Measurements from ENCODE around the gene WWC2. TPM values are rescaled to one million over a fixed set of nuclear protein-coding genes. Genes with fewer than 3 reads are reported as not detected.

WWC2 gene
- polyA plus RNA-seq, 1 donor from 2014 or later: 0.29 TPM

DNA sequence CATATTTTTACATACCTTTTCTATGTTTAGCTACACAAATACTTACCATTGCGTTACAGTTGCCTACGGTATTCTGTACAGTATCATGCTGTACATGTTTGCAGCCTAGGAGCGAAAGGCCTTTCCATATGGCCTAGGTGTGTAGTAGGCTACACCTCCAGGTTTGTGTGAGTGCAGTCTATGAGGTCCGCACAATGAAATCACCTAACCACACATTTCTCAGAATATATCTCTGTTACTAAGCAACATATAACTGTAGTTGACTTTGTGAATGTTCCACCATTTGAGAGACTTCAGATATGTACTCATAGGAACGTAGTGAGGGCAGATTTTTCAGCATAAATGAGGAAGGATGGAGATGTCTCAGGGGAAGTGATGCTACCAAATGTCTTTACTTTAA, 62.6 kb downstream of the WWC2 start:
- Mint-ChIP-seq H3K36me3 (no peaks in the 10 kb centered on the region), H3K4me1 (no peaks in the 10 kb centered on the region), H3K4me3 (no peak overlapping the region), H3K9me3 (peaks cover 0 to 1% (median 1%) of the 10 kb centered on the region in 3 donors), H3K27me3 (peaks cover 4% of the 10 kb centered on the region), H3K27ac (no peak overlapping the region)

DNA sequence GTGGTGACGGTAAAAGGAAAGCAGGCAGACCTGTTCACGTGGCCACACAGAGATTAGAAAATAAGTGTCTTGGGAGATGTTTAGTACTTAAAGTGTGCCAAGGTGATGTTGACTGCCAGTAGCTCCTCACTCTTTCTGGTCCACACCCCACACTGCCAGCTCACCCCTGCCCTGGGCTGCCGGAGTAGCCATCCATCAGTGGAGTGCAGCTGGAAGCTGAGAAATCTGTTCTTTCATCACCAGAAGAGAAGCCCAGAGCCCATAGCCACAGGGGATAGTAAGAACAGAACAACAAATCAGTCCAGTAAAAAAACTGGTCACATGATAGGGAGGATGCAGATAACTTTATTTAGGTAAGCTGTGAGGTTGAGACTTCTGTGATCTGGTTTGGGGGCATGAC, 64.1 kb downstream of the WWC2 start:
- no peak overlapping the region for H3K27ac Mint-ChIP-seq
- H3K27me3 Mint-ChIP-seq: peaks cover 4% of the 10 kb centered on the region
- no peaks in the 10 kb centered on the region for H3K36me3 Mint-ChIP-seq
- no peak overlapping the region for H3K4me3 Mint-ChIP-seq
- H3K4me1 Mint-ChIP-seq: no peaks in the 10 kb centered on the region
- no peaks in the 10 kb centered on the region for H3K9me3 Mint-ChIP-seq

DNA sequence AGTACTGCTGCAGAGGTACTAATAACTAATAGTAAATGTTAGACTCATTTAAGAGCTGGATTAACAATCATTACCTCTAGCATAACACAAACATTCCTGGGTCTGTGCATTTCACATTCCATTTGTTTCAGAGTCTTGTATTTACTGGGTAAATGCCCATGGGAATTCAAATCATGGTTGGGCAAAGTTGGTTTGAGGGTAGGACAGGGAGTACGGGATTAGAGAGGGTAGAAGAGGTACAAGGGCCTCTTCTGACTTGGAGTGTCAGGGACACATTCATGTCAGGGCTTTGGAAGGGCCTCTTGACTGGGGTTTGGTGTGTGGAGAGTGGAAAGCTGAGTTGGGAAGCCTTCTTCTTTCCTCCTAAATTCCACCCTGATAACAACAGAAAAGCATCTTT, 65.9 kb downstream of the WWC2 start:
- Mint-ChIP-seq H3K27me3 (peaks cover 4% of the 10 kb centered on the region), H3K4me1 (no peaks in the 10 kb centered on the region), H3K9me3 (no peaks in the 10 kb centered on the region), H3K36me3 (no peaks in the 10 kb centered on the region), H3K4me3 (no peak overlapping the region), H3K27ac (no peak overlapping the region)

DNA sequence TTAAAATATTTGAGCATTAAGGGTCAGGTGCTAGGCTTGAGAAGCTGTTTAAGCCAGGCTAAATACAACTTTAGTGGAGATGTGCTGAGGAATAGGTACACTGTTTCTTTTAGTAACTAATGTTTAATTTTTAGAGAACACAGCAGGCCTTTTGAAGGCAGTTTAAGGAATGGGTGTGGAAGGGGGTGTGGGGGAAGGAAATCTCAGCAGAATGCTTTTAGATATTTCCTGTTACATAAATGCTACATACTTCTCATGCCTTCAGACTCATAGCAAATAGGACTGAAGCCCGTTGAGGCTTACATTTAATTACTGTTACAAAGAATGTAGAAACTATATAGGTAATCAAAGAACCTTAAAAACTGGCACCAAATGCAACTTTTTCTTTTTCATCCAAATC, 66.3 kb downstream of the WWC2 start:
- Mint-ChIP-seq H3K4me1 (no peaks in the 10 kb centered on the region), H3K27me3 (peaks cover 4% of the 10 kb centered on the region), H3K4me3 (no peak overlapping the region), H3K9me3 (no peaks in the 10 kb centered on the region), H3K27ac (no peak overlapping the region), H3K36me3 (no peaks in the 10 kb centered on the region)

DNA sequence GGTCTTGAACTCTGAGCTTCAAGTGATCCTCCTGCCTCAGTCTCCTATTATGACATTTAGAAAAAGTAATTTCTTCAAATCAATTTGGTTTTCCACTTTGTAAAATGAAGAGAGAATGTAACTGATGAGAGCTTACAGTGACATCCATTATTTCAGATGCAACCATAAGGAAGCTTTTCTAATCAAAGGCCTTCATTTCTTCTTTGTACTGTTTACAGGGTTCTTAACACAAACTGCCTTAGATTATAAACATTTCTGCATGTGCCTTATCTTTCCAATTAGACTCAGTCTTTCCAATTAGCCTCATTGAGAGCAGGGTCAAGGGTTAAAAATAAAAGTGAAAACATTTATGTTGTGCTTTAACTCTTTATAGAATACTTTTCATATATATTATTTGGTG, 71.8 kb downstream of the WWC2 start:
- Mint-ChIP-seq H3K4me3 (no peak overlapping the region), H3K4me1 (no peaks in the 10 kb centered on the region), H3K36me3 (no peaks in the 10 kb centered on the region), H3K27ac (no peak overlapping the region), H3K9me3 (no peaks in the 10 kb centered on the region), H3K27me3 (peaks cover 3% of the 10 kb centered on the region)

DNA sequence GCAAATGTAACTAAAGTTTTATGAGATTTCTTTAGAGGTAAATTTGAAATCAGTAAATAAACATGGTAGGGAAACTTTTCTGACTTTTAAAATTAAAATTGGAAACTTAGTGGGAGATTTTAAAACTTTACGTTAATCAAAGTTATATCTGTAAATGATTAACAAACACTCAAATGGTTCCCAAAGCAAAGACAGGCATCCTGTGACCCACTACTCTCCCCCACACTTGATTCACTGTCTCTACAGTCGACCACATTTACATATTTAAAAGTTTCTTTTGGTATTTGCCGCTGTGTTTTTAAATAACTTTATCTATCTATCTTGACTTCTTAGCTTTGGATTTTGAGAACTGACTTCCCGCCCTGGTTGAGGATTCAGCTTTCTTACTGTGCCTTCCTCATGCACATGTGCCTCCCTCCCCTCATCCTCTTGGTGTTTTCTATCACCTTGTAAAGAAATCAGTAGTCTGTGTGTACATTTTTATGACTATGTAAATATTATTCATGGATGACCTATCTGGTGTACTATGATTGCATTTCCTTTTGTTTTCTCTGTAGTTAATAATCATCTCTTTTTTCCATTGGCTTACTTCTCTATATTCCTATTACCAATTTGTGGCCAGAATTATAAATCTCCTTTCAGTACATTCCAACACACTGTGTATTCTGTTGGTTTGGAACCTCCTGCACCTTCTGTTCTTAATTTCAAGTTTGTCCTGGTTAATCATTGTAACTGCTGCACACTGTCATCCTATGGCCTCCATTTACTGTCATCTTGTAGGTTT, 72.6 kb downstream of the WWC2 start:
- H3K27ac Mint-ChIP-seq: no peak overlapping the region
- H3K36me3 Mint-ChIP-seq: no peaks in the 10 kb centered on the region
- peaks cover 4% of the 10 kb centered on the region for H3K27me3 Mint-ChIP-seq
- H3K4me1 Mint-ChIP-seq: no peaks in the 10 kb centered on the region
- no peaks in the 10 kb centered on the region for H3K9me3 Mint-ChIP-seq
- no peak overlapping the region for H3K4me3 Mint-ChIP-seq

DNA sequence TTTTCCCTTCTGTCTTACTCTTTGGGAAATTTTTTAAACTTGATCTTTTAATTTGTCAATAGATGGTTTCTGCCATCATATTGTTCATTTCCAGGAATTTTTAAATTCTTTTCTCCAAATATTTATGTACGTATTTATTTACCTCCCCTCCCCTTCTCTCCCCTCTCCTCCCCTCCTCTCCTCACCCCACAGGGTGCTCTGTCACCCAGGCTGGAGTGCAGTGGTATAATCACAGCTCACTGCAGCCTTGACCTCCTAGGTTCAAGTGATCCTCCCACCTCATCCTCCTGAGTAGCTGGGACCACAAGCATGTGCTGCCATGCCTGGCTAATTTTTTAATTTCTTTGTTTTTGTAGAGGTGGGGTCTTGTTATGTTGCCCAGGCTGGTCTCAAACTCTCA, 73.8 kb downstream of the WWC2 start:
- H3K4me3 Mint-ChIP-seq: no peak overlapping the region
- no peaks in the 10 kb centered on the region for H3K36me3 Mint-ChIP-seq
- H3K27me3 Mint-ChIP-seq: peaks cover 4% of the 10 kb centered on the region
- H3K4me1 Mint-ChIP-seq: no peaks in the 10 kb centered on the region
- no peak overlapping the region for H3K27ac Mint-ChIP-seq
- H3K9me3 Mint-ChIP-seq: no peaks in the 10 kb centered on the region

DNA sequence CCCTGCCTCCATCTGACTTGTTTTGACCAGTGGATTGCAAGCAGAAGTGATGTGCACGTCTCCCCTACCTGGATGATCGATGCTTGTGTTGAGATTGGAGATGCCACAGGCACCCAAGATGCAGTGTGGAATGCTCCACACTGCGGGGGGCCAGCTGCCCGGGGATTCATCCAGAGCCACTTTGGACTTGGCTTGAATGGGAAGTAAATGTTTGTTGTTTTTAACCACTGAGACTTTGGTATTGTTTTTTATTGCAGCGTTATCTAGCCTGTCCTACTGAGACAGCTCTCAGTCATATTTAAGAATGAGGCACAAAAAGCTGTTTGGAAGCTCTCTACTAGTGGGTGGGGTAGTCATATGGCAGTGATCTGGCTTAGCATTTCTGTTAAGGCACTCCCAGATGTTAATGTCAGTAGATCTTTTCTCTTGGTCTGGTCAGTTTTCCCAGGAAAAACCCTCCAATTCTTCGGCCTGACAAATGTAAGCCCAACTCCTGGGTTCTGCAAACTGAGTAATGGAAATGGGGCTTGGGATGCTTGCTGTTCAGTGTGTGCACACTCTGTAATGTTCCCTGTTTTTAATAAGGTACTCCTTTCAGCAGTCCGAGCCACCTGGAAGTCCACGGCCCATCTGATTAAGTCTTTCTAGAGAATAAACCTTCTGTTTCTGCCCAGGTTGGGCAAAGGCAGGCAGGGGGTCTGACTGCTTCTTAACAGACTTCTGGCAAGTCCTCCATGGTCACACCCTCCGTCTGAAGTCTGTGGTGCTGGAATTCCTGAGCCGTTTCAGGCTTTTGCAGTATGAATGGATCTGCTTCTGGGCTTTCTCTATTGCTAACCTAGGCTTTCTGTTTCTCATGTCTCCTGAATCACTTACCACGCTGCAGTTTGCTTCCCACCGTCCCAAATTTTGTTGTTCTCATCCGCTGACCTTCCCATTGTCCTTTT, 74.8 kb downstream of the WWC2 start:
- Mint-ChIP-seq H3K9me3 (no peaks in the 10 kb centered on the region), H3K36me3 (no peaks in the 10 kb centered on the region), H3K4me3 (no peak overlapping the region), H3K4me1 (no peaks in the 10 kb centered on the region), H3K27ac (no peak overlapping the region), H3K27me3 (peaks cover 4% of the 10 kb centered on the region)

DNA sequence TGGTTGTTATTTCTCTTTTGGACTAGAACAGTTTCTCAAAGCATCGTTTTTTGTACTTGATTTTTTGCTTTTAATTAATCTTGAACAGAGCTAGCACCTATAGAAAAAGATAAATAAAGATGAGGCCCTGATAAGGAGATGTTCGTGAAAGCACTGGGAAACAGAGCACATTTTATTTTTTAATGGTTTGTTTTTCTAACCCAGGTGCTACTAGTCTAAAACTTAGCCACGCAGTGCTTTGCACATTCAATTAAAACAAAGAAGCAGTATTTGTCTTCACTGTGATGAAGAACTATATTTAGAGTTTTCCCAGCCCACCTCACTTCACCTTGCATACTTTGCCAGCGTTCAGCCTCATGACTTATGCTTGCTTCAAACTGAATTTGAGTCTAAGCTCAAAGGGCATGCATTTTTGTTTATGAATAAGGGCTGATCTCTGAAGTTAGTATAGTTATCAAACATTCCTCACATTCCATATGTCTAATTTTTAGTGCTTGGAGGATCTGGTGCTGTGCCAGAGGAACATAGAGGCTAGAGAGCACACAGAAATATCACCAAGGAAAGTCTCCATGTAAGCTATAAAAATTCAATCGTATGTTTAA, 76.7 kb downstream of the WWC2 start:
- Mint-ChIP-seq H3K4me3 (no peak overlapping the region), H3K36me3 (no peaks in the 10 kb centered on the region), H3K4me1 (no peaks in the 10 kb centered on the region), H3K9me3 (no peaks in the 10 kb centered on the region), H3K27me3 (peaks cover 4% of the 10 kb centered on the region), H3K27ac (no peak overlapping the region)

DNA sequence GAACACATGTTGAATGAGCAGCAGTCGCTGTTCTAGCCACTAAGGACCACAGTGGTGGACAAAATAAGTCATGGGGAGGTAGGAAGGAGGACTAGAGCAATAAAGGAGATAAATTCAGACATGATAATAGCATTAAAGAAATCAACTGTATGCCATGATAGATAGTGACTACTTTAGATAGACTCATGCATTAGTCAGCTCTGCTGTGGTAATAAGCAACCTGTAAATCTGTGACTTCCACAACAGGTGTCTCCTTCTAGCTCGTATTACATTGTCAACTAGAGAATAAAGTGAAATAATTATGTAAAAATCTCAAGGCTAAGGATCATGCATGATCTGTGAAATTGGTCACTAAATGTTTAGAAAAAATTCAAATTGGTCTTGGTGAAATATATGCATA, 77.9 kb downstream of the WWC2 start:
- Mint-ChIP-seq H3K36me3 (no peaks in the 10 kb centered on the region), H3K4me1 (no peaks in the 10 kb centered on the region), H3K9me3 (no peaks in the 10 kb centered on the region), H3K27me3 (peaks cover 4% of the 10 kb centered on the region), H3K4me3 (no peak overlapping the region), H3K27ac (no peak overlapping the region)

DNA sequence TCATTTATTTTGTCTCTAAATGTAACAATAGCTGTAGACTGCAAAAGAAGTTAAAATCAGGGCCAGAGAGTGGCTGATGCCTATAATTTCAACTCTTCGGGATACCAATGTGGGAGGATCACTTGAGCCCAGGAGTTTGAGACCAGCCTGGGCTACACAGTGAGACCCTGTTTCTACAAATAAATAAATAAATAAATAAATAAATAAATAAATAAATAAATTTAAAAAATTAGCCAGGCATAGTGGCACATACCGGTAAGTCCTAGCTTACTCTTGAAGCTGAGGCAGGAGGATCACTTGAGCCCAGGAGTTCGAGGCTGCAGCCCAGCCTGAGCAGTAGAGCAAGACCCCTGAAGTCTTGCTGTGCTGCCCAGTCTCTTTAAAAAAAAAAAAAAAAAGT, 79.1 kb downstream of the WWC2 start:
- no peak overlapping the region for H3K27ac Mint-ChIP-seq
- no peaks in the 10 kb centered on the region for H3K36me3 Mint-ChIP-seq
- H3K9me3 Mint-ChIP-seq: no peaks in the 10 kb centered on the region
- H3K27me3 Mint-ChIP-seq: peaks cover 4% of the 10 kb centered on the region
- no peaks in the 10 kb centered on the region for H3K4me1 Mint-ChIP-seq
- H3K4me3 Mint-ChIP-seq: no peak overlapping the region

DNA sequence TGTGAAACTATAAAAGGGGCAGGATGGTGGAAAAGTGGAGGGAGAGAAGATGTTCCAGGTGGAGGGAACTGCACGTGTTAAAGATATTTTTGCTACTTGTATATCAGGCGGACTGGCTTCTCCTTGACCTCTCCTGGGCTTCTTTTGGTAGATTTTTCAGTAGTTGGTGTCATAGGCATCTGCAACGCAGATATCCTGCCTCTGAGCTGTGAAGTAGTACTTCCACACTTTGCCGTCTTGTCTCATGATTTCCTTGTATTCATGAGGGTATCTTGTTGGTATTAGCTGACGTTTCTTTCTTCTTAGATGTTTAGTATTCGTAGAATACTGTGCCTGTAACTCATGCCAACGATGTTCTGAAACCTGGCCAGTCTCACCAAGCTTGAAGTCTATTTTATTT, 81.0 kb downstream of the WWC2 start:
- Mint-ChIP-seq H3K9me3 (peaks cover 0 to 7% (median 2%) of the 10 kb centered on the region in 3 donors), H3K4me3 (no peak overlapping the region), H3K36me3 (no peaks in the 10 kb centered on the region), H3K27me3 (peaks cover 4% of the 10 kb centered on the region), H3K27ac (no peak overlapping the region), H3K4me1 (no peaks in the 10 kb centered on the region)

DNA sequence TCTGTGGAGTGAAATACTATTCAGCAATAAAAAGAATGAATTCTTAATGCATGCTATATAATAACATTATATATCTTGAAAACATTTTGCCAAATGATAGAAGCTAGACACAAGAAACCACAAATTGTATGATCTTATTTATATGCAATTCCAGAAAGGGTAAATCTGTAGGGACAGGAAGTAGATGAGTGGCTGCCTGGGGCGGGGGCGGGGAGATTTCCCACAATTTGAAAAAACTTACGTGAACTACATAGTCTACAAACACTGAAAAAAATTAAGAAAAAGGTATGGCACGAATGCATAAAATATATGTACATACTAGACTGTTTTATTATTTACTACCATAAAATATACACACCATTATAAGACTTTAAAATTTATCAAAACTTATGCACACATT, 81.6 kb downstream of the WWC2 start:
- no peaks in the 10 kb centered on the region for H3K4me1 Mint-ChIP-seq
- peaks cover 4% of the 10 kb centered on the region for H3K27me3 Mint-ChIP-seq
- no peak overlapping the region for H3K4me3 Mint-ChIP-seq
- no peak overlapping the region for H3K27ac Mint-ChIP-seq
- H3K36me3 Mint-ChIP-seq: no peaks in the 10 kb centered on the region
- peaks cover 0 to 10% (median 2%) of the 10 kb centered on the region in 3 donors for H3K9me3 Mint-ChIP-seq

DNA sequence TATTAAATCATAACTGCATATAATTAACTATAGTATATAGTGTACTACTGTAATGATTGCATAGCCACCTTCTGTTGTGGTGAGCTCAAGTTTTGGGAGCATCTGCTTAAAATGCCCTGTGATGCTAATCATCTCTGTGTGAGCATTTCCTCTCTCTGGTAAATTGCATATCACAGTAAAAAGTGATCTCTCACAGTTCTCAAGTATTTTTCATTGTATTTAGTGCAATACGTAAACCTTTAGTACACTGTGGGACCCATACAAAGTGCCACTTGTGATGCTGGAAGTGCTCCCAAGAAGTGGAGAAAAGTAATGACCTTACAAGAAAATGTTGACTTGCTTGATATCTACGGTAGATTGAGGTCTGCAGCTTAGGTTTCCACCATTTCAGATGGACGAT, 82.0 kb downstream of the WWC2 start:
- H3K4me3 Mint-ChIP-seq: no peak overlapping the region
- H3K36me3 Mint-ChIP-seq: no peaks in the 10 kb centered on the region
- no peaks in the 10 kb centered on the region for H3K4me1 Mint-ChIP-seq
- H3K27me3 Mint-ChIP-seq: peaks cover 2% of the 10 kb centered on the region
- H3K27ac Mint-ChIP-seq: no peak overlapping the region
- H3K9me3 Mint-ChIP-seq: peaks cover 0 to 10% (median 2%) of the 10 kb centered on the region in 3 donors

Measured in IgD-negative memory B cell (primary cell).